DLD1 (cell line): ENCODE measurements around the gene C11orf54.

Source experiments
- in situ Hi-C: cut with HindIII; loops from 2 replicates; pipeline ENCODE4 v1.10.0; 2017; ENCODE audit warnings: low sequenced_read_pairs

C11orf54 gene

DNA sequence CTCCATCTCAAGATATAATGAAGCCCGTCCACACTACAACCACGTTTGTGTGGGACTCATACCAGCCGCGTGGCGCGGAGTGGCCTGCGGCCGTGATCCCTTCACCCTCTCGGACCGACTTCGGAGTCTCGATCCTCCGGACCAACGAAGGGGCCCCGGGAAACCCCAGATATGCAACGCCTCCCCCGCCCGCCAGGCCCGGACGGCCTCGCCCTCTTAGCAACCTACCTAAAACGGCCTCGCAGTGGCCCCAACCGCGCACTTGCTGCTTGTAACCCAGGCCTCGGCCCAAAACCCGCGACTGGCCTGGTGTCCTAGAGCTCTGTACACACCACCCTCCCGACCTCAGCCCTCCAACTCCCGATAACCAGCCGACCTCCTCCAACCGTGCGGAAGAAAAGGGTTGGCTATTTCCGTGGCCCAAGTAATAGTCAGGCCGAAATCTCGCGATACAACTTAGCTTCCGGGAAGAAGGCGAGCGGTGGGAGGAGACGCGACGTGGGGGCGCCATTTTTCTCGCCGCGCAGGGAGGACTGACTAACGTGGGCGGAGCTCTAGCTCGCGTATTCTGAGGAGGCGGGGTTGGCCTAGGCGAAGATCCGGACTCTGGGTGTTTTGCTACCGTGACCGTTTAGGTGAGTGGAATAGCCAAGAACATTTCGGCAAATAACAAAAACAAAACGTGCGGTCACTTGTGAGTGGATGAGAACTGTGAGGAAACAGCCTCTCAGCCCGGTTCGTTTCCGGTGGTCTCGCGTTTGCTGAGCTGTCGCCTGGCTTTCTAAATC is at the start of gene C11orf54, which contains the start of gene TAF1D:
Gene C11orf54 (plus strand): TSS at position 579 of the 788 bp plus-strand sequence. CDS start 5,722 bp downstream, outside the sequence.
Gene TAF1D (minus strand): TSS at position 402 of the 788 bp plus-strand sequence. CDS start 2,191 bp downstream, outside the sequence.
- in situ Hi-C loops = no loop called here

GRCh38 chr11:93694109-93694508 is 47.4 kb upstream of the C11orf54 start:
- in situ Hi-C loops = no loop called here

- in situ Hi-C loops = no loop called here
Observed at GRCh38 chr11:93694557-93694956, 46.9 kb upstream of the C11orf54 start.

DNA sequence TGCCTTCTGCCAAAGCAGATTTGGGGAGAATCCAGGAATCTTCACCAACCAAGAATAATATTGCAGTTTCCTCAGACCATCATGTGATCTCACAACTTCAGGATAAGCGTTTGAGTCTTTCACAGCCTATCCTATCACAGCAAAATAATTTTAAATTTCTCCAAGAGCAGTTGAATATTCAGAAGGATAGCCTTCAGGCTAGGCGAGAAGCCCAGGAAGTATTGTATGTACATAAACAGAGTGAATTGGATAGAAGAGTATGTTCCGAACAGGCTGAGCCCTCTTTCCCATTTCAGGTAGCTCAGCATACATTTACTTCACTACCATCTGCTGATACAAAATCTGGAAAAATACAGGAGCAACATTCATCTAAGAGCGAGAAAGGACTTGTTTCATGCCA is 43.9 kb upstream of the C11orf54 start:
- in situ Hi-C loops = no loop called here

GRCh38 chr11:93700830-93701229 is 40.6 kb upstream of the C11orf54 start:
- in situ Hi-C loops = no loop called here

DNA sequence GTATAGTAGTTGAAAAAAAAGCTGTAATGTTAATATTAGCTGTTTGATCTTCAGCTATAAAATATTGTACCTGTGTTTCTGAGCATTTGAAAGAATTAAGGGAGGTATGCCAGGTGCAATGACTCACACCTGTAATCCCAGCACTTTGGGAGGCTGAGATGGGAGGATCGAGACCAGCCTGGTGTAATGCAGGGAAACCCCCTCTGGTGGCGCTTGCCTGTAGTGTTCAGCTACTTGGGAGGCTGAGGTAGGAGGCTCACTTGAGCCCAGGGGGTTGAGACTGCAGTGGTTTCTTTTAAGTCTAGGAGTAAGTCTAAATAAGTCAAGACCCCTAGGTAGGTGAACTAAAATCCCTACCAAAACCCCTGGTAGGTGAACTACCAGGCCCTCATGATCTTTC is 37.2 kb upstream of the C11orf54 start:
- in situ Hi-C loops = no loop called here

DNA sequence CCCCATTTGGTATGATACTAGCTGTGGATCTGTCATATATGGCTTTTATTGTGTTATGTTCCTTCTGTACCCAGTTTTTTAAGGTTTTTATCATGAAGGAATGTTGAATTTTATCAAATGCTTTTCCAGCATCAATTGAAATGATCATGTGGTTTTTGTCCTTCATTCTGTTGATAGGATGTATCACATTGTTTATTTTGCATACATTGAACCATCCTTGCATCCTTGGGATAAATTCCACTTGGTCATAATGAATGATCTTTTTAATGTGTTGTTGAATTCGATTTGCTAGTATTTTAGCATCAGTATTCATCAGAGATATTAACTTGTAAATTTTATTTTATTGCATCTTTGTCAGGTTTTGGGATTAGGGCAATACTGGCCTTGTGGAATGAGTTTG is 31.2 kb upstream of the C11orf54 start:
- in situ Hi-C loops = no loop called here

DNA sequence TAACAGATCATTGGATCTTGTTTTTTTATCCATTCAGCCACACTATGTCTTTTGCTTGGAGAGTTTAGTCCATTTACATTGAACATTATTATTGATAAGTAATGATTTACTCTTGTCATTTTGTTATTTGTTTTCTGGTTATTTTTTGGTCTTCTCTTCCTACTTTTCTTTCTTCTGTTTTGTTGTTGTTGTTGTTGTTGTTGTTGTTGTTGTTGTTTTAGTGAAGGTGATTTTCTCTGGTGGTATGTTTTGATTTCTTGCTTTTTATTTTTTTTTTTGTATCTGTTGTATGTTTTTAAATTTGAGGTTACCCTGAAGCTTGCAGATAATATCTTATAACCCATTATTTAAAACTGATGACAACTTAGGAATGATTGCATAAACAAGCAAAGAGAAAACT is 28.8 kb upstream of the C11orf54 start:
- in situ Hi-C loops = no loop called here

DNA sequence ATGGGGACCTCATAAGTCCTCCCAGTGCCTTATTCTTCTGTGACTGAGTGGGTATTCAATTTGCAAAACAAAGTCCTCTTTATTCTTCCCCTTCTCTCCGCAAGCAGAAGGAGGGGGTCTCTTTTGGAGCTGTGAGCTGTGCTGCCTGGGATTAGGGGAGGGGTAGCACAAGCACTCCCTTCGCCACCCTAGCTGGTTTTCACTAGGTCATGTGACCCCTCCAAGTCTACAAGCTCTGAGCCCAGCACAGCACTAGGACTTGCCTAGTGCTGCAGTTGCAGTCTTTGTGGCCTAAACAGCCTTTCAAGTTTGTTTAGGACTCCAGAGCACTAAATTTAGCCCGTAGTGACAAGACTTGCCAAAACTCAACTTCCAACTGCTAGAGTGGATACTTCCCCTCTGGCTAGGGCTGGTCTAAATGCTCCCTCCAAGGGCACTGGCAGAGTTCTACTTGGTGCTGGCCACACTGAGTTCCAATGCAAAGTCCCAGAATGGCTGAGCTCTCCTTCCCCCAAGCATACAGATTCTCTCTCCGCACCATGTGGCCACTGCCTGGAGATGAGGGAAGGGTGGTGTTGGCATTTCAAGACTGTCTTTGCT is 25.6 kb upstream of the C11orf54 start:
- in situ Hi-C loops = no loop called here

- in situ Hi-C loops = no loop called here
Observed at GRCh38 chr11:93717501-93717900, 24.0 kb upstream of the C11orf54 start.

DNA sequence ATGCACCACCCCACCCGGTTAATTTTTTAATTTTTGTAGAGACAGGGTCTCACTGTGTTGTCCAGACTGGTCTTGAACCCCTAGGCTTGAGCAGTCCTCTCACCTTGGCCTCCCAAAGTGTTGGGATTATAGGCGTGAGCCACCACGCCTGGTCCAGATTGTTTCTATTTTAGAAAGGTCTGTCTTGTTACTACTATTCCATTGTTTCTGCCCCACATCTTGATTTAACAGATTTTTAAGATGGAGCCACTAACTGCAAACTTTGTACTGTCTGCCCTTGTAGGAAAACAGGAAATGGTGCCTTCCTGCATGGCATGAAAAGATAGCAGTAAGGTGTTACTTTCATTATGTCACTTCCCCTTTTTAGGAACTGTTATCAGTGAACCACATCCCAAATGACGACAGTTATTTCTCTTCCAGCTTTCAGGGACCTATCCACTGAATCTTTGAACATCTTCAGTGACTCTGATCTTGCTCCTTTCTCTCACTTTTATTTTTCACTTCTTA is 23.4 kb upstream of the C11orf54 start:
- in situ Hi-C loops = no loop called here

- in situ Hi-C loops = no loop called here
Observed at GRCh38 chr11:93719310-93719709, 22.2 kb upstream of the C11orf54 start.

DNA sequence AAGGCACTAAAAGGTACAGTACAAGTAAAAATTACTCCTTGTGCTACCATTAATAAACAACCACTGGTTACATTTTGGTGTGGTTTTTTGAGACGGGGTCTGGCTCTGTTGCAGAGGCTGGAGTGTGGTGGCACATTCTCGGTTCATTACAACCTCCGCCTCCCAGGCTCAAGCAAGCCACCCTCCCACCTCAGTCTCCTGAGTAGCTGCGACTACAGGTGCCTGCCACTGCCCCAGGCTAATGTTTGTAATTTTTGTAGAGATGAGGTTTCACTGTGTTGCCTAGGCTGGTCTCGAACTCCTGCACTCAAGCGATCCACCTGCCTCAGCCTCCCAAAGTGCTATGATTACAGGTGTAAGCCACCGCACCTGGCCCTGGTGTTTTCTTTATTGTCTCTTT is 20.9 kb upstream of the C11orf54 start:
- in situ Hi-C loops = no loop called here

GRCh38 chr11:93724089-93724488 is 17.4 kb upstream of the C11orf54 start:
- in situ Hi-C loops = no loop called here

GRCh38 chr11:93727985-93728791 is 13.3 kb upstream of the C11orf54 start:
- in situ Hi-C loops = no loop called here

- in situ Hi-C loops = no loop called here
Observed at GRCh38 chr11:93728792-93729128, 12.7 kb upstream of the C11orf54 start.

DNA sequence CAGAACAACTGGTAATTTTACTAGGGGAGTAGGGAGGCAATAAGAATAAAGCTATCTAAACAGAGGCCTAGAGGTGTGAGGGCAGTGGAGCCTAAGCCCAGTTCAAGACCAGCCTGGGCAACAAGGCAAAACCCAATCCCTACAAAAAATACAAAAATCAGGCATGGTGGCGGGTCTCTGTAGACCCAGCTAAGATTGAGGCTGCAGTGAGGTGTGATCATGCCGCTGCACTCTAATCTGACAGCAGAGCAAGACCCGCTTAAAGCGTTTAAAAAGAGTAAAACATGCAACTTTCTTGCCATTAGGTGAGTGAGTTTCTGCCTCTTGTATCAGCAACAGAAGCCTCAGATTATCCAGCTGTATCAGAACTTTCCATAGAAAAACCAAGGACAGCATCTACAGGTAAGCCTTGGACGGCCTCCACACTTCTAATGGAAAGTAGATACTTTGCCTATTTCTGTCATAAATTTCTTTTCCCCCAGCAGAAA is 12.3 kb upstream of the C11orf54 start:
- in situ Hi-C loops = no loop called here

GRCh38 chr11:93730108-93731107 is 11.1 kb upstream of the C11orf54 start:
- in situ Hi-C loops = no loop called here

- in situ Hi-C loops = no loop called here
Observed at GRCh38 chr11:93732237-93732892, 9.1 kb upstream of the C11orf54 start.

- in situ Hi-C loops = no loop called here
Observed at GRCh38 chr11:93733474-93733873, 8.0 kb upstream of the C11orf54 start.
